Measurements from ENCODE around the gene BAG5.
"Not testable (repeated sequence)": the region's sequence is repeated elsewhere in the genome, so short reads cannot be mapped to it uniquely, and the experiment has no call there.

The BAG5 gene, protein sequence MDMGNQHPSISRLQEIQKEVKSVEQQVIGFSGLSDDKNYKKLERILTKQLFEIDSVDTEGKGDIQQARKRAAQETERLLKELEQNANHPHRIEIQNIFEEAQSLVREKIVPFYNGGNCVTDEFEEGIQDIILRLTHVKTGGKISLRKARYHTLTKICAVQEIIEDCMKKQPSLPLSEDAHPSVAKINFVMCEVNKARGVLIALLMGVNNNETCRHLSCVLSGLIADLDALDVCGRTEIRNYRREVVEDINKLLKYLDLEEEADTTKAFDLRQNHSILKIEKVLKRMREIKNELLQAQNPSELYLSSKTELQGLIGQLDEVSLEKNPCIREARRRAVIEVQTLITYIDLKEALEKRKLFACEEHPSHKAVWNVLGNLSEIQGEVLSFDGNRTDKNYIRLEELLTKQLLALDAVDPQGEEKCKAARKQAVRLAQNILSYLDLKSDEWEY

GRCh38 chr14:103562429-103563225, at the start of gene BAG5, which contains the start of gene COA8:
Gene BAG5 (minus strand): TSS chr14:103562657. CDS start chr14:103561164, 1,493 bp downstream.
Gene COA8 (plus strand): TSS chr14:103562960. CDS start chr14:103563002, 42 bp downstream.
- H3K4me2 ChIP-seq (ENCODE audit: low read depth, low read length, poor library complexity, severe bottlenecking), result peak within 1 kb of the TSS; percentile 94
- no peaks in the 10 kb centered on the region for H3K27me3 ChIP-seq (ENCODE audit: insufficient read depth, low read length, poor library complexity, severe bottlenecking)
- H3K4me3 ChIP-seq (ENCODE audit: low read length, poor library complexity, severe bottlenecking), result peak within 1 kb of the TSS; percentile 90
- peaks cover 89% of the 10 kb centered on the region for H3K79me2 ChIP-seq (ENCODE audit: insufficient read depth, low read length)
- peaks cover 55% of the 10 kb centered on the region for H3K4me1 ChIP-seq (ENCODE audit: insufficient read depth, low read length, poor library complexity, severe bottlenecking)
- peak within 1 kb of the TSS; percentile 93 for H2AFZ ChIP-seq (ENCODE audit: low read length)
- H3K36me3 ChIP-seq (ENCODE audit: insufficient read depth, low read length), result peaks cover 8% of the 10 kb centered on the region; the same call in 1 of the 2 replicates
- peak within 1 kb of the TSS; percentile 83 for H3K9ac ChIP-seq (ENCODE audit: low read depth, low read length, poor library complexity, severe bottlenecking)
- no peaks in the 10 kb centered on the region for H3K9me2 ChIP-seq (replicated peaks; ENCODE audit: low read depth, low read length)
- no peak for TF ChIP-seq CTCF (conservative IDR thresholded peaks at IDR 0.05; ENCODE audit: low read length)
- TF ChIP-seq EZH2phosphoT487 (IDR thresholded peaks at IDR 0.05; ENCODE audit: borderline replicate concordance), result no peak
- H3F3A ChIP-seq (ENCODE audit: low read depth), result peaks cover 6% of the 10 kb centered on the region; the same call in 1 of the 2 replicates
- H4K20me1 ChIP-seq (ENCODE audit: insufficient read depth, low read length, poor library complexity, severe bottlenecking), result peaks cover 52% of the 10 kb centered on the region
- H3K9me3 ChIP-seq (ENCODE audit: insufficient read depth, low read depth, low read length), result no peaks in the 10 kb centered on the region

DNA sequence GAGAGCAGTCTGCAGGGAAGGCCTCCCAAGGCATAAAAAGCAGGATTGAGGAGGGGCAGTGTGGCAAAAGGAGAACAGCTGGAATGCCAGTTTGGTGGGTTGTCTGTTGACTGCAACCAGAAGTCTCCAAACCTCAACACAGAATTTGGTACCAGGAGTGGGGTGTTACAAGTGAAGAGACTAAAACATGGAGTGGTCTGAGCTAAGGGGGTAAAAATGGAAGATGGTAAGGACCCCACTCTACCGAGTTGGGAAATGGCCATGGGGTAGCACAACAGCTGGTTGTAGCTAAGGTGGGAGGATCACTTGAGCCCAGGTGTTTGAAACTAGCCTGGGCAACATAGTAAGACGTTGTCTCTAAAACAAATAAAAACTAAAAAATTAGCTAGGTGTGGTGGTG, 48.8 kb upstream of the BAG5 start:
- Histone ChIP-seq H3K9ac (ENCODE audit: low read depth, low read length, poor library complexity, severe bottlenecking) (no peak overlapping the region), H3K9me3 (ENCODE audit: insufficient read depth, low read depth, low read length) (peaks cover 6% of the 10 kb centered on the region; the same call in 1 of the 2 replicates), H3F3A (ENCODE audit: low read depth) (no peaks in the 10 kb centered on the region), H3K4me3 (ENCODE audit: low read length, poor library complexity, severe bottlenecking) (no peak overlapping the region), H4K20me1 (ENCODE audit: insufficient read depth, low read length, poor library complexity, severe bottlenecking) (no peaks in the 10 kb centered on the region), H3K4me1 (ENCODE audit: insufficient read depth, low read length, poor library complexity, severe bottlenecking) (peaks cover 17% of the 10 kb centered on the region), H3K36me3 (ENCODE audit: insufficient read depth, low read length) (no peaks in the 10 kb centered on the region), H3K27me3 (ENCODE audit: insufficient read depth, low read length, poor library complexity, severe bottlenecking) (no peaks in the 10 kb centered on the region), H3K4me2 (ENCODE audit: low read depth, low read length, poor library complexity, severe bottlenecking) (no peak overlapping the region), H3K9me2 (replicated peaks; ENCODE audit: low read depth, low read length) (no peaks in the 10 kb centered on the region), H2AFZ (ENCODE audit: low read length) (no peak overlapping the region), H3K79me2 (ENCODE audit: insufficient read depth, low read length) (no peaks in the 10 kb centered on the region)
- no peak for TF ChIP-seq CTCF (conservative IDR thresholded peaks at IDR 0.05; ENCODE audit: low read length)
- TF ChIP-seq EZH2phosphoT487 (IDR thresholded peaks at IDR 0.05; ENCODE audit: borderline replicate concordance), result no peak

- not testable (repeated sequence) for H3K9ac ChIP-seq (ENCODE audit: low read depth, low read length, poor library complexity, severe bottlenecking); H3K4me3 ChIP-seq (ENCODE audit: low read length, poor library complexity, severe bottlenecking); H3K4me2 ChIP-seq (ENCODE audit: low read depth, low read length, poor library complexity, severe bottlenecking); H2AFZ ChIP-seq (ENCODE audit: low read length); H4K20me1 ChIP-seq (ENCODE audit: insufficient read depth, low read length, poor library complexity, severe bottlenecking); H3K36me3 ChIP-seq (ENCODE audit: insufficient read depth, low read length); H3K27me3 ChIP-seq (ENCODE audit: insufficient read depth, low read length, poor library complexity, severe bottlenecking); H3K9me3 ChIP-seq (ENCODE audit: insufficient read depth, low read depth, low read length); H3K79me2 ChIP-seq (ENCODE audit: insufficient read depth, low read length); H3F3A ChIP-seq (ENCODE audit: low read depth); H3K9me2 ChIP-seq (replicated peaks; ENCODE audit: low read depth, low read length)
- peaks cover 24% of the 10 kb centered on the region for H3K4me1 ChIP-seq (ENCODE audit: insufficient read depth, low read length, poor library complexity, severe bottlenecking)
These were observed 46.6 kb upstream of the BAG5 start for GRCh38 chr14:103609081-103609480.

Data from Loucy (cell line).